GM18499 (cell line): ENCODE results near the gene MED19.
"Not testable (repeated sequence)": the region's sequence is repeated elsewhere in the genome, so short reads cannot be mapped to it uniquely, and the experiment has no call there.

Experiments used
- ATAC-seq: cut with Tn5 transposase; IDR thresholded peaks from one replicate; pipeline ENCODE4 v1.9.1; 2021; ENCODE audit warnings: moderate number of reproducible peaks; ENCODE audit not compliant: insufficient read depth, unreplicated experiment

Gene MED19, protein sequence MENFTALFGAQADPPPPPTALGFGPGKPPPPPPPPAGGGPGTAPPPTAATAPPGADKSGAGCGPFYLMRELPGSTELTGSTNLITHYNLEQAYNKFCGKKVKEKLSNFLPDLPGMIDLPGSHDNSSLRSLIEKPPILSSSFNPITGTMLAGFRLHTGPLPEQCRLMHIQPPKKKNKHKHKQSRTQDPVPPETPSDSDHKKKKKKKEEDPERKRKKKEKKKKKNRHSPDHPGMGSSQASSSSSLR

GRCh38 chr11:57711414-57712255 is at the start of gene MED19:
Gene MED19 (minus strand): TSS chr11:57712215. CDS start chr11:57712179, 36 bp downstream.
- ATAC-seq, result peak; percentile 28

GRCh38 chr11:57758174-57758573 is 46.2 kb upstream of the MED19 start:
- ATAC-seq, result no peak

DNA sequence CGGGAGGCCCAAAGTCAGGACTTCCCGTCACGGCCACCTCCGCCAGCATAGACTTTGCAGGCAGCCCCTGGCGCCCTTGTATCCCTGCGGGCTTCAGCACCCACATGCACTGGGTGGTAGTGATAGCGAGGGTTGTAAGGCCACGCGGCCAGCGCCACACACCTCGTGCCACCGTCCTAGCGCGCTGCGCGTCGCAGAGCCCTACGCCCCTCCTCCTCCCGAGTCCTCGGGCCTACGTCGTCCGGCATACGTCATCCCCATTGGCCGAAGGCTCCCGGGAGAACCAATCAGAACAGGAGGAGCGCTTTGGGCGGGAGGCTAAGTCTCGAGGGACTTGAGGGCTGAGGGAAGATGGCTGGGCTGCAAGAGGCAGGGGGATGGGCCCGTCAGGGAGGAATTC is 40.9 kb upstream of the MED19 start:
- ATAC-seq, result no peak

- ATAC-seq, result no peak
These were observed 39.8 kb upstream of the MED19 start, which contains the start of gene BTBD18 for GRCh38 chr11:57751676-57752253. Gene BTBD18 (minus strand): TSS chr11:57751819. CDS start chr11:57751188, 631 bp downstream.

- no peak for ATAC-seq
These were observed 39.2 kb upstream of the MED19 start for GRCh38 chr11:57751176-57751575.

DNA sequence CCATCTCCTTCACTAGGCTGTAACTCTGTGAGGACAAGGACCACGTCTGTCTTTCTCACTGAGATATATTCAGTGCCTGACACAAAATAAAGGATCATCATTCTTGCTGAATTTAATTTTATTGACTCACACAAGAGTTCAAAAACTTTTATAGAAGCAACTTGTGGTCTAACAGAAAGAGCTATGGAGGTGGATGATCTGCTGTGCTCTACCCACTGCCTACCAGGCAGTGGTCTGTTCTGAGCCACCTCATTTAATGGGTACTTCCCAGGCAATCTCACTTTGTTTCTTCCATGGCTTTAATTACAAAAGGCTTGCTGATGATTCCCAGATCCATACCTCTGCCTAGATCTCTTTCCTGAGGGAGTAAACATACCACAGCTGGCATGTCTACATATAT is 34.9 kb upstream of the MED19 start:
- no peak for ATAC-seq

- no peak for ATAC-seq
These were observed 33.2 kb upstream of the MED19 start for GRCh38 chr11:57745206-57745605.

DNA sequence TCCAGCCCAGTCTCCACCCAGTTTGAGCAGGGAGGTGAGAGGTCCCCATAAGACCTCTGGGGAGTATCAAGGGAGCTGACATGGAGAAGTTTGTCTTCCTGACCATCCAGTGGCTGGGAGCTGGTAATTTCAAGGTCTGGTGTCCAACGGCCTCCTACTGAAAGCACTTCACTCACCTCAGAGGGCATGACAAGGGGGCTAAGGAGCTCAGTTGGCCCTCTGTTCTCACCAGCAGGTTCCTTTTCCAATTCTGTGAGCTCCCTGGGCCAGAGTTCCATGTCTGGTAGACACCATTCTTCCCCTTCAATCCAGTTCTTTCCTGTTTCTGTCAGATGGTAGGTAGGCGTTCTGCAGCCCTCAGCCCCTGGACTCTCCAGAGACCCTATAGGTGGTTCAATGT is 32.3 kb upstream of the MED19 start:
- no peak for ATAC-seq

DNA sequence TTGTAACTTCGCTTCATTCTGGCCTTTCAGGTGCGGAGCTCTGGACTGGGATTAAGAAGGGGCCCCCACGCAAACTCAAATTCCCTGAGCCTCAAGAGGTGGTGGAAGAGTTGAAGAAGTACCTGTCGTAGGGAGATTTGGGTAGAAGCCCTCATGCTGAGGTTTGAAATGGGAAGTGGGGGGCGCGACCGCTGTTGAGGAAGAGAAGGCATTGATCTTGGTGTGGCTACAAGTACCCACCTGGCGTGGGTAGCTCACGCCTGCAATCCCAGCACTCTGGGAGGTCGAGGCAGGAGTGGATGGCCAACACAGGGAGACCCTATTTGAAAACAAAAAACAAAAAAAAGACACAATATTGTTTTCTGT is 30.1 kb upstream of the MED19 start:
- no peak for ATAC-seq

- ATAC-seq, result peak; percentile 75
These were observed 29.4 kb upstream of the MED19 start, which contains the start of gene SELENOH for GRCh38 chr11:57741132-57742086. Gene SELENOH (plus strand): TSS chr11:57741491. CDS start chr11:57741596, 105 bp downstream.

GRCh38 chr11:57735619-57736298 is 23.7 kb upstream of the MED19 start:
- no peak for ATAC-seq

- ATAC-seq, result no peak
These were observed 20.6 kb upstream of the MED19 start for GRCh38 chr11:57732661-57733060.

DNA sequence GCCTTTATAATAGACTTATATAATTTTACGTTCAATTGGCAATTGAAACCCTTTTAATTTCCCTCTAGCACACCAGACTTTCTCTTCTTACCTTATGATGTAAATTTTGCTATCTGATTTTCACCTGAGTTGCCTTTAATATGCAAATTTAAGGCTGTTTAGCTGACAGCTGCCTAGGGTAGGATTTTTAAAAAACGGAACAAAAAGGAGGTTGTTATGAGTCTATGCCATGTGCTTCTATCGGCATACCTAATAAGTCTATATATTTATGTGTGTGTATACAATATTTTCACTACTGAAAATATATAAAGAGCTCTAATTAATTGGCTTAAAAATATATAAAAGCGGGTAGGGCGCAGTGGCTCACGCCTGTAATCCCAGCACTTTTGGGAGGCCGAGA is 17.5 kb upstream of the MED19 start:
- no peak for ATAC-seq

GRCh38 chr11:57728829-57729228 is 16.8 kb upstream of the MED19 start:
- no peak for ATAC-seq

DNA sequence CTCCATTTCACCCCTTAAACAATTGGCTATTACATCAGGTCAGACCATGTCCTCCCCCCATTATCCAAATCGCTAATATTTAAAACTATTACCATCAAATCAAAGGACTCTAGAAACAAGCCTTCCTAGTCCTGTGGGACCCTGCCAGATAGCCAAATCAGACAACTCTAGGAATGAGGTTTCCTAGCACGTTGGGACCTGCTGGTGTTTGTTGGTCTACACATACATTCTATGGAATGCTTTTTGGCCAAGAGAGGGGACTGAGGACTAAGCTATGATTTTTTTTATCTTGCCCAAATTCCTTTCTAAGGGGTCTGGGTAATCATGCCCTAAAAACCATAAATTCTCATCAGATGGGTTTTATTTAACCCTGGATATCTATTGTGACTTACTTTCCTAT is 15.2 kb upstream of the MED19 start:
- ATAC-seq, result no peak

DNA sequence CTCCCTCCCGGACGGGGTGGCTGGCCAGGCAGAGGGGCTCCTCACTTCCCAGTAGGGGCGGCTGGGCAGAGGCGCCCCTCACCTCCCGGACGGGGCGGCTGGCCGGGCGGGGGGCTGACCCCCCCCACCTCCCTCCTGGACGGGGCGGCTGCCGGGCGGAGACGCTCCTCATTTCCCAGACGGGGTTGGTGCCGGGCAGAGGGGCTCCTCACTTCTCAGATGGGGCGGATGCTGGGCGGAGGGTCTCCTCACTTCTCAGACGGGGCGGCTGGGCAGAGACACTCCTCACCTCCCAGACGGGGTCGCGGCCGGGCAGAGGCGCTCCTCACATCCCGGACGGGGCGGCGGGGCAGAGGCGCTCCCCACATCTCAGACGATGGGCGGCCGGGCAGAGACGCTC is 4.7 kb upstream of the MED19 start:
- ATAC-seq, result not testable (repeated sequence)

DNA sequence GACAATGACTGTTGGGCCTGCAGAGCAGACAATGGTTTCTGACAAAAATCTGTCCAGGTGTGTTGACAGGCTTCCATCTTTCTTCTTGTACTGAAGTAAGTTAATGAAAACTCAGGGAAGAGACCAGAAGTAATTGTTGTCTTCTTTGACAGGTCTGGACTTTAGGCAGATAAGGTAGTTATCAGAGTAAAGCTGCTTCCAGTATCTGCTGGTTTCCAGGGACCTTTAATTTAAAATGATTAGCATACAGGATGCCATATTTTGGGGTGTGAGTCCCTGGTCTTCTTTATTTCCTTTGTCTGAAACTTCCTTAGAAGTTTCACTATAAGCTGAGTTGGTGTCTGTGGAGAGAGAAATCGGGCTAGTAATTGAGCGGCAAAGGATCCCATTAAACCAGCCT is 1.8 kb upstream of the MED19 start:
- no peak for ATAC-seq

DNA sequence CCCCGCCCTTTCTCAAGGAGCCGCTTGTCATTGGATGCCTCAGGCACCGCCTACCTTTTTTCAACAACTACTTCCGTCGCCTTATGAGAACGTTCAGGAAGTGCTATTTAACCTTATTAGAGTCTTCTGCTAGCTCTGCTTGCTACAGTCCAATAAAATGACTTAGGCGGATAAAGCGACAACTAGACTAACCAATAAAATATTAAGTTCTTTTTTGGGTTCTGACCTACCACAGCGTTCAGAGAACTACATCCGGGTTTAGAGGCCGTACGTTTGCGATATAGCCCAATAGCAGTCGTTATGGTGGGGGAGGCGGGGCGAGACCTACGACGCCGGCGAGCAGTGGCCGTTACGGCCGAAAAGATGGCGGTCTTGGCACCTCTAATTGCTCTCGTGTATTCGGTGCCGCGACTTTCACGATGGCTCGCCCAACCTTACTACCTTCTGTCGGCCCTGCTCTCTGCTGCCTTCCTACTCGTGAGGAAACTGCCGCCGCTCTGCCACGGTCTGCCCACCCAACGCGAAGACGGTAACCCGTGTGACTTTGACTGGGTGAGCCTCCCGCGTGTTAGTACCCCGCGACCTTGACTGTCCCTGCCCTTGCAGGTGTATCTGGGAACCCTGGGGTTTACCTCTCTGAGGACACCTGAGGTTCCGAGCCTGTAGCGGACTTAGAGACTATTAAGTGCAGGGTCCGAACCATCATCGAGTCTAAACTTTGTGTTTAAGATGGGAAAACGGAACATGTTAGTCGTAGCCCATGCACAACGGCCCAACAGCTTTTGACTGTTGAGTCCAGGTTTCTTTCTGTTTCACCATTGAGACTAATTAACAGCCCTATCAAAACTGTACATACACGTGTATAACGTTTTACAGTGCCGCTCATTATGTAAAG is 488 bp upstream of the MED19 start, which contains the start of gene TMX2:
Gene TMX2 (plus strand): TSS at position 338 of the 895 bp plus-strand sequence. CDS start 26 bp downstream, at position 364.
- peak; percentile 92 for ATAC-seq
